HepG2 (cell line): Measurements from ENCODE around the gene ZCCHC12. TPM values are rescaled to one million over a fixed set of nuclear protein-coding genes. Genes with fewer than 3 reads are reported as not detected.

Source experiments
- ETV5 ChIP-seq: IDR thresholded peaks from 2 replicates; pipeline ENCODE4 v1.6.1; 2018; ENCODE audit warnings: missing biosample characterization, missing genetic modification reagents, inconsistent platforms, borderline replicate concordance
- FOSL1 ChIP-seq: sonication (generic); formaldehyde crosslinking; IDR thresholded peaks from 2 replicates; pipeline ENCODE4 v1.9.0; 2021; ENCODE audit warnings: missing genetic modification reagents, borderline replicate concordance
- FOXK1 ChIP-seq: sonication (generic); formaldehyde crosslinking; IDR thresholded peaks from 2 replicates; pipeline ENCODE4 v1.4.0; 2020; ENCODE audit warnings: low read depth, missing genetic modification reagents, borderline replicate concordance
- HINFP ChIP-seq: sonication (generic); formaldehyde crosslinking; IDR thresholded peaks from 2 replicates; pipeline ENCODE4 v1.4.0; 2020; ENCODE audit warnings: low read depth, mild to moderate bottlenecking, missing genetic modification reagents
- HNF1B ChIP-seq: sonication (generic); formaldehyde crosslinking; IDR thresholded peaks from 2 replicates; pipeline ENCODE4 v1.5.1; 2020; ENCODE audit warnings: mild to moderate bottlenecking, moderate library complexity, missing genetic modification reagents
- HOXD1 ChIP-seq: sonication (generic); formaldehyde crosslinking; IDR thresholded peaks from 2 replicates; pipeline ENCODE4 v1.5.0; 2020; ENCODE audit warnings: missing genetic modification reagents
- JUND ChIP-seq: sonication (generic); formaldehyde crosslinking; IDR thresholded peaks from 2 replicates; pipeline ENCODE4 v1.8.0; 2022; ENCODE audit warnings: mild to moderate bottlenecking, missing genetic modification reagents
- KDM5B ChIP-seq: sonication (generic); formaldehyde crosslinking; IDR thresholded peaks from 2 replicates; pipeline ENCODE4 v1.4.0; 2020; ENCODE audit warnings: missing genetic modification reagents, mild to moderate bottlenecking, borderline replicate concordance
- KLF11 ChIP-seq: IDR thresholded peaks from 2 replicates; pipeline ENCODE4 v1.6.1; 2016; ENCODE audit warnings: missing compliant biosample characterization
- MEIS1 ChIP-seq: sonication (generic); formaldehyde crosslinking; IDR thresholded peaks from 2 replicates; pipeline ENCODE4 v1.9.0; 2021; ENCODE audit warnings: mild to moderate bottlenecking, missing genetic modification reagents, moderate library complexity, borderline replicate concordance
- NFRKB ChIP-seq: fragments of 450-650 bp; IDR thresholded peaks from 2 replicates; pipeline ENCODE4 v1.6.1; 2017
- NR2F2 ChIP-seq: IDR thresholded peaks from 2 replicates; pipeline ENCODE4 v1.6.1; 2012; ENCODE audit warnings: low read depth, inconsistent platforms, borderline replicate concordance
- RARG ChIP-seq: sonication (generic); formaldehyde crosslinking; IDR thresholded peaks from 2 replicates; pipeline ENCODE4 v1.4.0; 2020; ENCODE audit warnings: low read depth, mild to moderate bottlenecking, missing genetic modification reagents
- TP53 ChIP-seq: sonication (generic); formaldehyde crosslinking; conservative IDR thresholded peaks from 2 replicates; pipeline ENCODE4 v1.4.0; 2020; ENCODE audit warnings: missing genetic modification reagents
- ZEB1 ChIP-seq: IDR thresholded peaks from 2 replicates; pipeline ENCODE4 v1.6.1; 2012; ENCODE audit warnings: mild to moderate bottlenecking, low read depth, inconsistent platforms; ENCODE audit not compliant: insufficient replicate concordance
- ZNF121 ChIP-seq: sonication (generic); formaldehyde crosslinking; IDR thresholded peaks from 2 replicates; pipeline ENCODE4 v1.5.0; 2020; ENCODE audit warnings: mild to moderate bottlenecking, missing genetic modification reagents
- ZNF234 ChIP-seq: sonication (generic); formaldehyde crosslinking; conservative IDR thresholded peaks from 2 replicates; pipeline ENCODE4 v1.5.1; 2020; ENCODE audit warnings: mild to moderate bottlenecking, missing genetic modification reagents
- ZNF329 ChIP-seq: sonication (generic); formaldehyde crosslinking; IDR thresholded peaks from 2 replicates; pipeline ENCODE4 v1.9.0; 2021; ENCODE audit warnings: low read depth, mild to moderate bottlenecking, missing genetic modification reagents
- ZNF34 ChIP-seq: sonication (generic); formaldehyde crosslinking; IDR thresholded peaks from 2 replicates; pipeline ENCODE4 v1.4.0; 2020; ENCODE audit warnings: mild to moderate bottlenecking, missing genetic modification reagents, borderline replicate concordance
- ZNF460 ChIP-seq: sonication (generic); formaldehyde crosslinking; IDR thresholded peaks from 2 replicates; pipeline ENCODE4 v1.5.1; 2020; ENCODE audit warnings: missing genetic modification reagents, mild to moderate bottlenecking, borderline replicate concordance
- ZNF580 ChIP-seq: IDR thresholded peaks from 2 replicates; pipeline ENCODE4 v1.6.1; 2016; ENCODE audit warnings: low read depth, borderline replicate concordance
- polyA plus RNA-seq, 8 experiments: library from polyadenylated mRNA; depleted of rRNA in 3 of 8; stranded (reverse) in 7 of 8; unstranded in 1 of 8; fragments of >200 nt; fragmentation: Illumina TruSeq in 4 of 8; extraction: Trizol in 4 of 8; gene quantifications; 2 replicates each; pipeline versions ENCODE4 v1.2.1 to v1.2.3, GENCODE V29; 2011 to 2016; ENCODE audit warnings: low read depth in 4 of 8, missing spikeins in 1 of 8, mixed read lengths in 1 of 8; ENCODE audit not compliant: insufficient read depth in 1 of 8
- total RNA-seq, 5 experiments: library from RNA; depleted of rRNA; stranded (reverse); fragments of >200 nt; fragmentation: Illumina TruSeq; extraction: Trizol; gene quantifications; 2 replicates each; pipeline ENCODE4 v1.2.3, GENCODE V29; 2016; ENCODE audit warnings: low read depth in 1 of 5
- TF ChIP-seq, protein P1 (sequence below): sonication (generic); formaldehyde crosslinking; IDR thresholded peaks from 2 replicates; pipeline ENCODE4 v1.8.1; 2023; ENCODE audit warnings: mild to moderate bottlenecking, moderate library complexity, missing genetic modification reagents
- TF ChIP-seq, protein P2 (sequence below): IDR thresholded peaks from 2 replicates; pipeline ENCODE4 v1.6.1; 2012; ENCODE audit warnings: inconsistent platforms
- TF ChIP-seq, protein P3 (sequence below): sonication (generic); formaldehyde crosslinking; IDR thresholded peaks from 2 replicates; pipeline ENCODE4 v1.4.0; 2020; ENCODE audit warnings: mild to moderate bottlenecking, missing genetic modification reagents

Gene ZCCHC12
- total and polyA plus RNA-seq, 2 of the 13 experiments (the other 11 are each of a cell fraction or from before 2014, with no cell fraction given), result 0.05 to 0.20 TPM

DNA sequence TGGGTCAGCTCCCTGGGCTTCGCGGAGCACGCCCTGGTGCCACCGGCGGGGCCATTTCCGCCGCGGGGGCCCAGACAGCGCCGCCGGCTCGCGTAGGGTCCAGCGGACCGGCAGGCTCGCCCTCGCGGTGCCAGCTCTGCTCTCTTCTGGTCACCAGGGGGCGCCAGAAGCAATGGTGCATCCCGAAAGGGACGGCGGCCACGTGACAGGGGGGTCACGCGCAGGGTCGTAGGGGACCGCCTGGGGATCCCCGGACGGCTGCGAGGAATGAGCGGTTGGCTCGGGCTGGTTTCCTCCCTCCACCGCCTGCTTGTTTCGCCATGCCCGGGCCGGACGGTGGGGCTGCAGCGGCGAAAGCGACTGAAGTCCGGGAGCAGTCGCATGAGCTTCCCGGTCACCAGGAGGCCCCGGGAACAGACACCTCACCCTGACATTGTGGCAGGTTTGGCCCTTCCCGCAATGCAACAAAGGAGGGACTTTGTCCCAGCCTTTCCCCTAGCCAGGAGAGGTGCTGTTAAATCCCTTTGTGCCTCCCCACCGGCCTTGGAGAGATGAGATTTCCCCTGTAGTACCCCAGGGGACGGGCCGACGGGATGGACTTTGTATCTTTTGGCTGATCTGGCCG lies 15.8 kb downstream of the ZCCHC12 start (continued):
- TF ChIP-seq, protein P1, sequence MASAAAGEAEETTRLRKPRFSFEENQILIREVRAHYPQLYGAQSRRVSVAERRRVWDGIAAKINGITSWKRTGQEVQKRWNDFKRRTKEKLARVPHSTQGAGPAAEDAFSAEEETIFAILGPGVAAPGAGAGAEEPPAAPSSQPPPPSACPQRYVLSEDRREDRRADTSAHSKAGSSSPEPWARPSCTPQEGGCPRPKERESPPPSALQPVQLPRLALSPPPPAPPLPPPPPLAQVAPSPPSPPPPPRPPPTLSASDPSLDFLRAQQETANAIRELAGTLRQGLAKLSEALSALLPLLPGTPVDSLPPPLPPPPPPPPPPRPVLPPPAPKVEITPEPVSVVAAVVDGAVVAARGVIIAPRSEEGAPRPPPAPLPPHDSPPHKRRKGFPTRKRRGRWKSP (CRISPR knock-in tag), result 0 out of 2 replicates have a peak, but pooled peaks have one; percentile 49
- TF ChIP-seq ZNF234 (CRISPR knock-in tag) (no peak), ZNF460 (no peak), FOSL1 (CRISPR knock-in tag) (no peak), NR2F2 (peak; percentile 33; the same call in 1 of the 2 replicates), ZEB1 (no peak), ZNF34 (no peak), RARG (no peak), ZNF580 (CRISPR knock-in tag) (no peak), HNF1B (CRISPR knock-in tag) (0 out of 2 replicates have a peak, but pooled peaks have one; percentile 24), HOXD1 (no peak), JUND (no peak), ETV5 (CRISPR knock-in tag) (peak; percentile 78), KLF11 (CRISPR knock-in tag) (no peak), TP53 (CRISPR knock-in tag) (no peak), FOXK1 (CRISPR knock-in tag) (0 out of 2 replicates have a peak, but pooled peaks have one; percentile 19), MEIS1 (CRISPR knock-in tag) (peak; percentile 49; the same call in 1 of the 2 replicates), NFRKB (no peak), HINFP (CRISPR knock-in tag) (peak; percentile 85; the same call in 1 of the 2 replicates), ZNF329 (CRISPR knock-in tag) (no peak), KDM5B (CRISPR knock-in tag) (peak; percentile 49; the same call in 1 of the 2 replicates), ZNF121 (CRISPR knock-in tag) (no peak)
- TF ChIP-seq, protein P2, sequence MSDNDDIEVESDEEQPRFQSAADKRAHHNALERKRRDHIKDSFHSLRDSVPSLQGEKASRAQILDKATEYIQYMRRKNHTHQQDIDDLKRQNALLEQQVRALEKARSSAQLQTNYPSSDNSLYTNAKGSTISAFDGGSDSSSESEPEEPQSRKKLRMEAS, result peak; percentile 87
- TF ChIP-seq, protein P3, sequence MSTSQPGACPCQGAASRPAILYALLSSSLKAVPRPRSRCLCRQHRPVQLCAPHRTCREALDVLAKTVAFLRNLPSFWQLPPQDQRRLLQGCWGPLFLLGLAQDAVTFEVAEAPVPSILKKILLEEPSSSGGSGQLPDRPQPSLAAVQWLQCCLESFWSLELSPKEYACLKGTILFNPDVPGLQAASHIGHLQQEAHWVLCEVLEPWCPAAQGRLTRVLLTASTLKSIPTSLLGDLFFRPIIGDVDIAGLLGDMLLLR (CRISPR knock-in tag), result no peak
